NCI-H748 treated with DMSO at 0.1 percent for 48 hours (cell line): ENCODE measurements around the gene KDR.

Experiments
- DNase-seq: peaks from one replicate; lab custom pipeline; 2025; lab: John Stamatoyannopoulos, UW

Gene KDR

GRCh38 chr4:55123791-55124190, 1.6 kb downstream of the KDR start:
- no peak for DNase-seq

- no peak for DNase-seq
Observed at GRCh38 chr4:55122235-55122634, 3.2 kb downstream of the KDR start.

GRCh38 chr4:55121246-55121645, 4.1 kb downstream of the KDR start:
- DNase-seq: no peak

- no peak for DNase-seq
Observed at GRCh38 chr4:55118397-55118796, 7.0 kb downstream of the KDR start.

- no peak for DNase-seq
Observed at GRCh38 chr4:55117511-55117910, 7.9 kb downstream of the KDR start.

DNA sequence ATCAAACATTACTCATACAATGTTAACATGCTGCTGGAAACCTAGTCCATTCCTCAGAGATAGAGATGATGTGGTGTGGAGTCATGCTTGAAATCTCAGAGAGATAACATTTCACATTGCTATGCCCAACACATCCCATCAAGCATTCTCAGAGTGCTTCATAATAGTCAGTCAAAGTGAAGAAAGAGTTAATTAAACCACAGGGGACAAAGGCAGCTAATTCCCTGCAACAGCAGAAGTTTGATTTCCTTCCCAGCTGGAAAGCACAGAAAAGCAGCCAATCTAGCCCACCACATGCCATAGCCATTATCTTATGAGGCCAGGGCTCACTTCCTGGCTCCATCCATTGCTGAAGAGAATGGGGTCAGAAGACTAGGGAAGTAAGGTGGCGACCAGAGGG, 8.9 kb downstream of the KDR start:
- DNase-seq: no peak

DNA sequence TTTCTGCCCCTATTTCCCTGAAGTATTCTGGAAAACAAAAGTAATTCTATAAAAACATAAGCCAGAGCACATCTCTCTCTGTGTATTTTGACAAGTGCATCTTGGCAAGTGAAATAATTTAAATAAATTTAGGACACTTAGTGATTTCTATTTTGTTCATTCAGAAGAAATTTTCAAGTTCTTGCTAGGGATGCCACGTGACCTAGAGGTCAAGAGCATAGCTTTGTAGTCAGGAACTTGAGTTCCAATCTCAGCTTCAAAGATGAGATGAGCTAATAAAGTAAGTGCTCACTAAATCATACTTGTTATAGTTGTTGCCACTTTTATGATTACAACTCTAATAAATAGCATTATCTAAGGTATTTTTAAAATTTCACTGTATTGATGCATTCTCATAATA, 13.8 kb downstream of the KDR start:
- no peak for DNase-seq

DNA sequence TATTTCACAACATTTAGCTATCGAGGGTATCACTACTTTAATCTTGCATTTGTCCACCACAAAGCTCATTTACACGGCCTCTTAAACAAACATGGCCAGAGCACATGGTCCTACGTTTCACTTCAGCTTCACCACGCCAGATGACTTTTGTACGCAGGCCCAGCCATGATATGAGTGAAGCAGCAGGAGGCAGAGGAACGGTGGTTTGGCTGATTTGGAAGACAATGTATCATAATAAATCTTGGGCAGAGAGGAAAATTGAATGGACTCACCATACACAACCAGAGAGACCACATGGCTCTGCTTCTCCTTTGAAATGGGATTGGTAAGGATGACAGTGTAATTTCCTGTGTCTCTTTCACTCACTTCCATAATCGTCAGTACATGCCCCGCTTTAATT, 15.3 kb downstream of the KDR start:
- no peak for DNase-seq

GRCh38 chr4:55107054-55107453, 18.3 kb downstream of the KDR start:
- no peak for DNase-seq

- no peak for DNase-seq
Observed at GRCh38 chr4:55103224-55103623, 22.2 kb downstream of the KDR start.

GRCh38 chr4:55099816-55100215, 25.6 kb downstream of the KDR start:
- no peak for DNase-seq

DNA sequence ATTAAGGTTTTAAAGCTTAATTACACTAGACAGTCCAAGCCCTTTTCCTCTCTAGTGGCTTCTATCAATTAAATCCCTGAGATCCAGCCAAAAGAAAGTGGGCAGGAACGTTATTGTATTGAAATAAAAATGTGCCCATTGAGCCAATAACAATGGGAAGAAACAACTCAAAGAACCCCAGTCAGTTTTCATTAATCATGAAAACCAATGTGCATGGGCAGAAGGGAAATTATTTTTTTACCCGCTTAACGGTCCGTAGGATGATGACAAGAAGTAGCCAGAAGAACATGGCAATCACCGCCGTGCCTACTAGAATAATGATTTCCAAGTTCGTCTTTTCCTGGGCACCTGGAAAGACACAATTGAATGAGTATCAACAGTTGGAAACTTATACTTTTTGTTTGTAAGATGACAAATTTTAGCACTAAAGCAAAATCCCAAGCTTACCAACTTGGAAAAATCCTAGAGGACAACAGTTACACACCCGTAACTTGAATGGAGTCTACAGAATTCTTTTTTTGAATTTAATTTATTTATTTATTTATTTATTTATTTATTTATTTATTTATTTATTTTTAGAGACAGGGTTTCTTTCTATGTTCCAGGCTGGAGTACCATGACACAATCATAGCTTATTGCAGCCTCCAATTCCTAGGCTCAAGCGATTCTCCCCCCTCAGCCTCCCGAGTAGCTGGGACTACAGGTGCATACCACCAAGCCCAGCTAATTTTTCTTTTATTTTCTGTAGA, 26.8 kb downstream of the KDR start:
- no peak for DNase-seq

GRCh38 chr4:55096619-55097018, 28.8 kb downstream of the KDR start:
- DNase-seq: no peak

DNA sequence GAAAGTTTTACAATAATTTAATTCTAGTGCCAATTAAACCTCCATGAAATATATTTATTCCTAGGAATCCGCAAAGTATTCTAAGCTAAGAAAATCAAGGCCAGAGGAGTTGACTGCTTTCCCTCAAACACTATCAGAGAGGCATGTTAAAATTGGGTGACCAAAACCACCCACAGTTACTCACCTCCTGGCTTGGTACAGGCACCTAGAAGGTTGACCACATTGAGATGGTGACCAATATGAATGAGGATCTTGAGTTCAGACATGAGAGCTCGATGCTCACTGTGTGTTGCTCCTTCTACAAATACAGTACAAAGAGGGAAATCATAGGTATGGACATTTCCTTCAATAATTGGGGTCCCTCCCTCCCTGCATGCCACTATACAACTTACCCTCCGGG, 29.4 kb downstream of the KDR start:
- DNase-seq: no peak

DNA sequence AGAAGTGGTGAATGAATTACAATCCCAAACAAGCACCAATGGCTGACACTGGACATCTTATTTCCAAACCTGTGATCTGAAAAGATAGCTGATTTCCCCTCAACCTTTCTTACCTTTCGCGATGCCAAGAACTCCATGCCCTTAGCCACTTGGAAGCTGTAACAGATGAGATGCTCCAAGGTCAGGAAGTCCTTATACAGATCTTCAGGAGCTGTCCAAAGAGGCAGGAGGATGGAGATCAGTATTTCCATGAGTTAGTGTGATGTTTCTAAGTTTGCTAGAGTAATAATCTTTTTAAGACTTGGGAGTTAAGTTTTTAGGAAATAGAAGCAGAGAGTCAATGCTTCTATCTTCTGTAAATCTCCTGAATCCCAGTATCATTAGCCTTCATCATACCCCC, 32.9 kb downstream of the KDR start:
- no peak for DNase-seq

GRCh38 chr4:55089916-55090315, 35.5 kb downstream of the KDR start:
- DNase-seq: no peak

GRCh38 chr4:55087913-55088260, 37.5 kb downstream of the KDR start:
- no peak for DNase-seq

- DNase-seq: no peak
Observed at GRCh38 chr4:55087009-55087912, 38.1 kb downstream of the KDR start.

- no peak for DNase-seq
Observed at GRCh38 chr4:55086578-55086977, 38.8 kb downstream of the KDR start.

- DNase-seq: no peak
Observed at GRCh38 chr4:55083735-55084134, 41.7 kb downstream of the KDR start.

DNA sequence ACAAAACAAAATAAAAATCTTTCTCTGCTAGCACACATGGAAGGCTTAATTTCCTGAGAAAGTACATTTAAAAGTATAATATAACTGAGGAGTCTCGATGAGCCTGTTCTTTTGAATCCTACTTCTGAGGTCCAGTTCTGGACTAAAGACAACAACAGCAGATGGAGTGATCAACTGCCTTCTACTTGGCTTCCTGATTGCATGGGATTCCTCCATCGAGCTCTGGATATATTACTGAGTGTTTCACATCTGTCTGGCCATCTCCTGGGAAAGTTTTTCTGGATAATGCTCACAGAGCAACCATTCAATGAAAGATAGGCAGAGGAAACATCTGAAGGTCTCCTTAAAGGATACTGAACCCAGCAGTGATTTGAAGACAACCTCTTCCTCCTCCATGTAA, 42.6 kb downstream of the KDR start:
- no peak for DNase-seq

DNA sequence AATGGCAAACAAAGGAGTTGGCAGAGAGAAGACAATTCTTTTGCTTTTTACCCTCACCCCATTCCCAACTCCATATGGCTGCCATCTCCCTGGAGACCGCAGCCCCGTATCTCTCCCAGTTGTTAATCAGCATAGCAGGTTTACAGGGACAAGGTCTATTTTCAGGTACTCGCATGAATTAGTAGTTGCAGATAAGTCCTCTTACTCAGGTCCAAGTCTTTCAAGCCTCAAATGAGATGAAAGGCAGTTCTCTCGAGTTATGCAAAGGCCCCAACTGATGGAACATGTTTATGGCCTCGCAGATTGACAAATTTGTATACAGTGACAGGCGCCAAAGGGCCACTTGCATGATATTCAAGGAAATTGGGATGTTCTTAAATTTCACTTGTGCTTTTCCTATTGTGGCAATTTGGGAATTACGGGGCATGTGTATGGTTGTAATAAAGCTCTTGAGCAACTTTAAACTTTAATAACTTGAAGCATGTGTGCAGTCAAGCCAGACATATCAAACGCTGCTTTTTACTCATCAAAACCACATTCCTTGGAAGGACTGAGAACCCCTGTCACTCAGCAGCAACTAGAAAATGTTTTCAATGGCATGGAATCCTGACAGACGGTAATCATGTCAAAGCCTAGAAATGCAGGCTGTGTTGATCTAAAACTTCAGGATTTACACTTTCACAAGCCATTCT, 45.1 kb downstream of the KDR start:
- no peak for DNase-seq
